ENCODE data around the gene RAMACL. TPM values are rescaled to one million over a fixed set of nuclear protein-coding genes. Genes with fewer than 3 reads are reported as not detected.

The RAMACL gene
- total RNA-seq, 1 donor from 2014 or later: 1.2 TPM

DNA sequence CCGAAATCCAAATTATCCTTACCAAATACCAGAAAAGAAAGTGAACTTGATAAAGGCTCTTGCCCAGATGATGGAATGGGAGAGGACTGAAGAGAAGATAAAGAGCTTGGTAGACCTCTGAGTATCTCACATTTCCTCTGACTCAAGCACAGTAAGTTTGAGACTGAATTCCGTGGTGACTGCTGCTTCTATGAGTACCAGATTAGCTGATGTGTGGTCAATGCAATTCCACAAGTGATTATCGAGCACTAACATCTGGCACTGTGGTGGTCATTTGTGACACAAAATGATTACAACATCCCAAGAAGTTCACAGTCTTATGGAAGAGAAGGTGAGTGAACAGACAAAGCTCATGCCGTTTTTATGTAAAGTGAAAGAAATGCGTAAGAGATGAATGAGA lies 43.1 kb upstream of the RAMACL start:
- H3K4me3 Mint-ChIP-seq (ENCODE audit: unreplicated experiment): no peak overlapping the region
- peak overlapping the region; percentile 93 for H3K4me2 ChIP-seq (ENCODE audit: low read length)

DNA sequence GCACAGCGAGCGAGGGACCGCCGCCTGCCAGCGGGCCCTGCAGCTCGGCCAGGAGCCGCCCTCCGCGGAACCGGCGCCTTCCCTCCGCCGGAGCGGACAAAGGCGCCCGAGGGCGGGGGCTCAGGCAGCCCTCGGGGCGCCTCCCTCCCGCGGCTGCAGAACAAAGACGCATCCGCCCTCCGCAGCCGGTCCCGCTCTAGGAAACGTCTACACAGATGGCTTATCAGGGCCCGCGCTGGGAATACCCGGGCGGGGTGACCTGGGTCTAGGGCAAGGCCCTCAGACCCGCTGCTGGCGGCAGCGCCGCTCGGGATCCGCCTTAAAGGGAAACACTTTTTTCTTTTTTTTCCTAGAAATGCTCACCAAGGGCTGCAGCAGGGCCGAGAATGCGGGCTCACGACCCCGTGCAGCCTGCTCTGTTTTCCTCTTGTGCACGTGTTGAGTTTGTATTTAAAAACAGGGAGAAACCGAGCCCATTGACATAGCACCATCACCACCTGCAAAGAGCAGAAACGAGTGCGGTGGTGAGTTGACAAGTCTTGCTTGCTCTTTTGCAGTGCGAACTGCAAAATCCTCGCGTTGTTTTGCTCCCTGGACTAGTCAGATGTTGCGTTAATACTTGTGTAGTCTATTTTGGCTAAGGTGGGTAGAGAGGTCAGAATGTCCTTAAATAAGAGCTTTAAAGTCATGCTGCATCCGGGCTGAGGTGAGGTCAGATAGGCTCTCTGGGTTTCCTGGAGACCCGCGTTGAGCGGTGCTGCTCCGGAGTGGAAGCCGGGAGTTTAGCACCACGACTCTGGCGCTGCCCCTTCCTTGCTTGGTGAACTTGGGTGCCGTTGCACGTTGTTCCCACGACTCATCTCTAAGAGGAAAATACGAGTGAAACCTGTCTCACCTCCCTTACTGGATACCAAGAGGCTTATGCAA lies 41.7 kb upstream of the RAMACL start:
- no peak for FAIRE-seq
- Mint-ChIP-seq H3K9me3 (ENCODE audit: unreplicated experiment) (peaks cover 1% of the 10 kb centered on the region), H3K4me1 (ENCODE audit: low read depth, unreplicated experiment) (peaks cover 31% of the 10 kb centered on the region), H3K36me3 (ENCODE audit: low read depth, unreplicated experiment) (no peaks in the 10 kb centered on the region), H3K27me3 (ENCODE audit: low read depth, unreplicated experiment) (no peaks in the 10 kb centered on the region), H3K4me3 (ENCODE audit: unreplicated experiment) (peak overlapping the region; percentile 91), H3K27ac (ENCODE audit: unreplicated experiment) (peak overlapping the region; percentile 73)
- peak overlapping the region; percentile 68 for H2AFZ ChIP-seq (ENCODE audit: low read depth, low read length)
- H3K9me3 ChIP-seq (ENCODE audit: insufficient read depth, low read depth, low read length): no peaks in the 10 kb centered on the region
- peak overlapping the region; percentile 74 for H3K4me3 ChIP-seq (ENCODE audit: insufficient read depth, low read depth, low read length)
- H3K79me2 ChIP-seq (ENCODE audit: insufficient read depth, low read length): peaks cover 31% of the 10 kb centered on the region
- peak; percentile 48 for DNase-seq (ENCODE audit: low read depth)
- H3K36me3 ChIP-seq (ENCODE audit: insufficient read depth, low read length): no peaks in the 10 kb centered on the region
- H4K20me1 ChIP-seq (ENCODE audit: insufficient read depth, low read length): no peaks in the 10 kb centered on the region
- TF ChIP-seq EZH2 (IDR thresholded peaks at IDR 0.05; ENCODE audit: insufficient read depth, low read length): no peak
- TF ChIP-seq, protein P1, sequence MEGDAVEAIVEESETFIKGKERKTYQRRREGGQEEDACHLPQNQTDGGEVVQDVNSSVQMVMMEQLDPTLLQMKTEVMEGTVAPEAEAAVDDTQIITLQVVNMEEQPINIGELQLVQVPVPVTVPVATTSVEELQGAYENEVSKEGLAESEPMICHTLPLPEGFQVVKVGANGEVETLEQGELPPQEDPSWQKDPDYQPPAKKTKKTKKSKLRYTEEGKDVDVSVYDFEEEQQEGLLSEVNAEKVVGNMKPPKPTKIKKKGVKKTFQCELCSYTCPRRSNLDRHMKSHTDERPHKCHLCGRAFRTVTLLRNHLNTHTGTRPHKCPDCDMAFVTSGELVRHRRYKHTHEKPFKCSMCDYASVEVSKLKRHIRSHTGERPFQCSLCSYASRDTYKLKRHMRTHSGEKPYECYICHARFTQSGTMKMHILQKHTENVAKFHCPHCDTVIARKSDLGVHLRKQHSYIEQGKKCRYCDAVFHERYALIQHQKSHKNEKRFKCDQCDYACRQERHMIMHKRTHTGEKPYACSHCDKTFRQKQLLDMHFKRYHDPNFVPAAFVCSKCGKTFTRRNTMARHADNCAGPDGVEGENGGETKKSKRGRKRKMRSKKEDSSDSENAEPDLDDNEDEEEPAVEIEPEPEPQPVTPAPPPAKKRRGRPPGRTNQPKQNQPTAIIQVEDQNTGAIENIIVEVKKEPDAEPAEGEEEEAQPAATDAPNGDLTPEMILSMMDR (IDR thresholded peaks at IDR 0.05; ENCODE audit: insufficient read depth, low read depth, low read length): no peak
- H3K4me1 ChIP-seq (ENCODE audit: insufficient read depth, low read length): peaks cover 39% of the 10 kb centered on the region
- H3K27me3 ChIP-seq (ENCODE audit: insufficient read depth, low read length): no peaks in the 10 kb centered on the region
- H3K27ac ChIP-seq (ENCODE audit: low read depth, low read length): peak overlapping the region; percentile 88
- peak overlapping the region; percentile 90 for H3K9ac ChIP-seq (ENCODE audit: low read length)
- H3K4me2 ChIP-seq (ENCODE audit: low read length): peak overlapping the region; percentile 93

More for the DNA sequence above, 43.1 kb upstream of the RAMACL start:
- Histone ChIP-seq H3K79me2 (ENCODE audit: insufficient read depth, low read length) (peaks cover 17% of the 10 kb centered on the region), H2AFZ (ENCODE audit: low read depth, low read length) (no peak overlapping the region), H3K4me3 (ENCODE audit: insufficient read depth, low read depth, low read length) (no peak overlapping the region), H4K20me1 (ENCODE audit: insufficient read depth, low read length) (no peaks in the 10 kb centered on the region), H3K27me3 (ENCODE audit: insufficient read depth, low read length) (no peaks in the 10 kb centered on the region), H3K4me1 (ENCODE audit: insufficient read depth, low read length) (peaks cover 32% of the 10 kb centered on the region), H3K36me3 (ENCODE audit: insufficient read depth, low read length) (no peaks in the 10 kb centered on the region), H3K9ac (ENCODE audit: low read length) (peak overlapping the region; percentile 5), H3K27ac (ENCODE audit: low read depth, low read length) (peak overlapping the region; percentile 47), H3K9me3 (ENCODE audit: insufficient read depth, low read depth, low read length) (no peaks in the 10 kb centered on the region)
- TF ChIP-seq, protein P1 (IDR thresholded peaks at IDR 0.05; ENCODE audit: insufficient read depth, low read depth, low read length): no peak
- TF ChIP-seq EZH2 (IDR thresholded peaks at IDR 0.05; ENCODE audit: insufficient read depth, low read length): no peak
- H3K36me3 Mint-ChIP-seq (ENCODE audit: low read depth, unreplicated experiment): no peaks in the 10 kb centered on the region
- DNase-seq (ENCODE audit: low read depth) (peak; percentile 92), FAIRE-seq (peak; percentile 62)
- H3K9me3 Mint-ChIP-seq (ENCODE audit: unreplicated experiment): peaks cover 1% of the 10 kb centered on the region
- H3K4me1 Mint-ChIP-seq (ENCODE audit: low read depth, unreplicated experiment): peaks cover 29% of the 10 kb centered on the region
- H3K27me3 Mint-ChIP-seq (ENCODE audit: low read depth, unreplicated experiment): no peaks in the 10 kb centered on the region
- H3K27ac Mint-ChIP-seq (ENCODE audit: unreplicated experiment): peak overlapping the region; percentile 7

Data from astrocyte (in vitro differentiated cells and primary cell).